ENCODE results near the gene CBX4.

CBX4 gene

GRCh38 chr17:79783891-79784290, 55.3 kb downstream of the CBX4 start:
- TF ChIP-seq ZFX (IDR thresholded peaks at IDR 0.05; ENCODE audit: borderline replicate concordance): no peak
- TF ChIP-seq, protein P1, sequence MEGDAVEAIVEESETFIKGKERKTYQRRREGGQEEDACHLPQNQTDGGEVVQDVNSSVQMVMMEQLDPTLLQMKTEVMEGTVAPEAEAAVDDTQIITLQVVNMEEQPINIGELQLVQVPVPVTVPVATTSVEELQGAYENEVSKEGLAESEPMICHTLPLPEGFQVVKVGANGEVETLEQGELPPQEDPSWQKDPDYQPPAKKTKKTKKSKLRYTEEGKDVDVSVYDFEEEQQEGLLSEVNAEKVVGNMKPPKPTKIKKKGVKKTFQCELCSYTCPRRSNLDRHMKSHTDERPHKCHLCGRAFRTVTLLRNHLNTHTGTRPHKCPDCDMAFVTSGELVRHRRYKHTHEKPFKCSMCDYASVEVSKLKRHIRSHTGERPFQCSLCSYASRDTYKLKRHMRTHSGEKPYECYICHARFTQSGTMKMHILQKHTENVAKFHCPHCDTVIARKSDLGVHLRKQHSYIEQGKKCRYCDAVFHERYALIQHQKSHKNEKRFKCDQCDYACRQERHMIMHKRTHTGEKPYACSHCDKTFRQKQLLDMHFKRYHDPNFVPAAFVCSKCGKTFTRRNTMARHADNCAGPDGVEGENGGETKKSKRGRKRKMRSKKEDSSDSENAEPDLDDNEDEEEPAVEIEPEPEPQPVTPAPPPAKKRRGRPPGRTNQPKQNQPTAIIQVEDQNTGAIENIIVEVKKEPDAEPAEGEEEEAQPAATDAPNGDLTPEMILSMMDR (IDR thresholded peaks at IDR 0.05): no peak
- no peak overlapping the region for H3K27ac ChIP-seq

Measured in 22Rv1 (cell line).